Measurements from ENCODE around the gene SLC25A21. TPM values are rescaled to one million over a fixed set of nuclear protein-coding genes. Genes with fewer than 3 reads are reported as not detected.
"Not testable (repeated sequence)": the region's sequence is repeated elsewhere in the genome, so short reads cannot be mapped to it uniquely, and the experiment has no call there.

Gene SLC25A21
- total and polyA plus RNA-seq, 10 of the 15 experiments (the other 5 are each of a cell fraction or from before 2014, with no cell fraction given): 0.06 to 0.72 (median 0.17) TPM; not detected in 3

DNA sequence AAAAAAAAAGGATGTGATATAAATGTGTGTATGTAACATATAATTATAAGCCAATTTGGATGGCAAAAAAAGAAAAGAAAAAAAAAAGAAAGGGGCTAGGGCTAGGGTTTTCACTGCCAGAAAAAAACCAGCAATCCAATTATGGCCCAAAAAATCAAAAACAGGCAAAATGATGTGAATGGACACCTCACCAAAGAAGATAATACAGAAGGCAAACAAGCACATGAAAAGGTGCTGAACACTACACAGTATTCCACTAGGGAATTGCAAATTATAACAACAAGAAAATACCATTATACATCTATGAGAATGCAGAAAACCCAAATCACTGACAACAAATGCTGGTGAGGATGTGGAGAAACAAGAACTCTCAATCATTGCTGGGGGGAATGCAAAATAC, 13.3 kb upstream of the SLC25A21 start (continued):
- TF ChIP-seq, protein P1, sequence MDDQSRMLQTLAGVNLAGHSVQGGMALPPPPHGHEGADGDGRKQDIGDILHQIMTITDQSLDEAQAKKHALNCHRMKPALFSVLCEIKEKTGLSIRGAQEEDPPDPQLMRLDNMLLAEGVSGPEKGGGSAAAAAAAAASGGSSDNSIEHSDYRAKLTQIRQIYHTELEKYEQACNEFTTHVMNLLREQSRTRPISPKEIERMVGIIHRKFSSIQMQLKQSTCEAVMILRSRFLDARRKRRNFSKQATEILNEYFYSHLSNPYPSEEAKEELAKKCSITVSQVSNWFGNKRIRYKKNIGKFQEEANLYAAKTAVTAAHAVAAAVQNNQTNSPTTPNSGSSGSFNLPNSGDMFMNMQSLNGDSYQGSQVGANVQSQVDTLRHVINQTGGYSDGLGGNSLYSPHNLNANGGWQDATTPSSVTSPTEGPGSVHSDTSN (IDR thresholded peaks at IDR 0.05; ENCODE audit: insufficient replicate concordance, low read depth, low read length): no peak
- TF ChIP-seq MXI1 (IDR thresholded peaks at IDR 0.05; ENCODE audit: low read depth, low read length) (no peak), DPF2 (IDR thresholded peaks at IDR 0.05) (no peak)

DNA sequence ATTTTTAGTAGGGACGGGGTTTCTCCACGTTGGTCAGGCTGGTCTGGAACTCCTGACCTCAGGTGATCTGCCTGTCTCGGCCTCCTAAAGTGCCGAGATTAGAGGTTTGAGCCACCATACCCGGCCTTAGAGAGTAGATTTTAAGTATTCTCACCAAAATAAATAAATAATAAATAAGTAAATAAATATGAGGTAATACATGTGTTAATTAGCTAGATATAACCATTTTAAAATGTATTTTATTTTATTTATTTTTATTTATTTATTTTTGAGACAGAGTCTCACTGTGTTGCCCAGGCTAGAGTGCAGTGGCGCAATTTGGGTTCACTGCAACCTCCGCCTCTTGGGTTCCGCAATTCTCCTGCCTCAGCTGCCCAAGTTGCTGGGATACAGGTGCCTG, 12.1 kb upstream of the SLC25A21 start:
- H3K4me3 ChIP-seq; RAD21 ChIA-PET (ENCODE audit: unreplicated experiment); H3K4me2 ChIP-seq (ENCODE audit: control insufficient read depth, insufficient read depth); H2AFZ ChIP-seq (ENCODE audit: control insufficient read depth, low read depth, low read length); H3K36me3 ChIP-seq (ENCODE audit: control insufficient read depth in 2 of 2, insufficient read depth in 2 of 2, low read length in 1 of 2); H3K9me3 ChIP-seq (replicated peaks; ENCODE audit: control insufficient read depth, insufficient read depth, low read length); intact Hi-C loops (cut with micrococcal nuclease; ENCODE audit: unreplicated experiment); in situ Hi-C loops (cut with MboI); SMC1A ChIA-PET (ENCODE audit: uncharacterized antibody, unreplicated experiment); H4K20me1 ChIP-seq (ENCODE audit: control insufficient read depth, insufficient read depth); POLR2A ChIA-PET; H3K4me1 ChIP-seq (ENCODE audit: control insufficient read depth, insufficient read depth, low read length); H3K27me3 ChIP-seq (replicated peaks in 1 of 2; ENCODE audit: control insufficient read depth in 2 of 2, insufficient read depth in 2 of 2, low read length in 1 of 2); BruUV-seq (replicated peaks); CTCF ChIA-PET; H3K27ac ChIP-seq (ENCODE audit: control insufficient read depth, insufficient read depth); H3K79me2 ChIP-seq (ENCODE audit: control insufficient read depth, insufficient read depth, low read length); DNase-seq (ENCODE audit: low read depth, low spot score); H3K9ac ChIP-seq (ENCODE audit: control insufficient read depth, insufficient read depth, low read length); ATAC-seq; FAIRE-seq: not testable (repeated sequence)
- WGBS (ENCODE audit: insufficient coverage, insufficient replicate concordance, low lambda C conversion rate, missing lambda C conversion rate): 34% methylated on average over 8 of the region's 8 CpGs

DNA sequence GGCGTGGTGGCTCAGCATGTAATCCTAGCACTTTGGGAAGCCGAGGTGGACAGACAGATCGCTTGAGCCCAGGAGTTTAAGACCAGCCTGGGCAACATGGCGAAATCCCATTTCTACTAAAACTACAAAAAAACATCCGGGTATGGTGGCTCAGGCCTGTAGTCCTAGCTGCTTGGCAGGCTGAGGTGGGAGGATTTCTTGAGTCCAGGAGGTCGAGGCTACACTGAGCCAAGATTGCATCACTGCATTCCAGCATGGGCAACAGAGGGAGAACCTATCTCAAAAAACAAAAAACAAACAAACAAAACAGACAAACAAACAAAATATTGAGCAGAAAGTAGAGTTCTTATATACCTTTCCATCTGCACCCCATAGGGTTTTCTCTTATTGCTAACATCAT, 9.0 kb upstream of the SLC25A21 start:
- CTCF ChIA-PET: no interaction called here
- no peaks in the 10 kb centered on the region for H3K36me3 ChIP-seq (ENCODE audit: control insufficient read depth in 2 of 2, insufficient read depth in 2 of 2, low read length in 1 of 2)
- SMC1A ChIA-PET (ENCODE audit: uncharacterized antibody, unreplicated experiment): no interaction called here
- no peaks in the 10 kb centered on the region for H3K4me1 ChIP-seq (ENCODE audit: control insufficient read depth, insufficient read depth, low read length)
- no TSS peak for BruUV-seq (replicated peaks)
- ATAC-seq (no peak), FAIRE-seq (no peak), DNase-seq (ENCODE audit: low read depth, low spot score) (no peak)
- WGBS (ENCODE audit: insufficient coverage, insufficient replicate concordance, low lambda C conversion rate, missing lambda C conversion rate): 29% methylated on average over 6 of the region's 6 CpGs
- H3K79me2 ChIP-seq (ENCODE audit: control insufficient read depth, insufficient read depth, low read length): no peaks in the 10 kb centered on the region
- RAD21 ChIA-PET (ENCODE audit: unreplicated experiment): no interaction called here
- H4K20me1 ChIP-seq (ENCODE audit: control insufficient read depth, insufficient read depth): no peaks in the 10 kb centered on the region
- in situ Hi-C loops (cut with MboI) (no loop called here), intact Hi-C loops (cut with micrococcal nuclease; ENCODE audit: unreplicated experiment) (no loop called here)
- no peak overlapping the region for H3K9ac ChIP-seq (ENCODE audit: control insufficient read depth, insufficient read depth, low read length)
- H2AFZ ChIP-seq (ENCODE audit: control insufficient read depth, low read depth, low read length): no peak overlapping the region
- no peaks in the 10 kb centered on the region for H3K9me3 ChIP-seq (replicated peaks; ENCODE audit: control insufficient read depth, insufficient read depth, low read length)
- H3K27ac ChIP-seq (ENCODE audit: control insufficient read depth, insufficient read depth): no peak overlapping the region
- H3K4me3 ChIP-seq: no peak overlapping the region
- no peak overlapping the region for H3K4me2 ChIP-seq (ENCODE audit: control insufficient read depth, insufficient read depth)
- no peaks in the 10 kb centered on the region for H3K27me3 ChIP-seq (replicated peaks in 1 of 2; ENCODE audit: control insufficient read depth in 2 of 2, insufficient read depth in 2 of 2, low read length in 1 of 2)
- POLR2A ChIA-PET: no interaction called here
- TF ChIP-seq RAD51 (IDR thresholded peaks at IDR 0.05) (no peak), SMAD1 (IDR thresholded peaks at IDR 0.05; ENCODE audit: low read depth, partially characterized antibody) (no peak), HCFC1 (IDR thresholded peaks at IDR 0.05; ENCODE audit: low read length) (no peak), POLR2A (IDR thresholded peaks at IDR 0.05; ENCODE audit: low read depth, low read length) (no peak), STAT3 (IDR thresholded peaks at IDR 0.05; ENCODE audit: low read depth, low read length) (no peak), NFIC (IDR thresholded peaks at IDR 0.05; ENCODE audit: low read depth, low read length) (no peak), ZNF207 (IDR thresholded peaks at IDR 0.05; ENCODE audit: borderline replicate concordance) (no peak), YY1 (IDR thresholded peaks at IDR 0.05; ENCODE audit: low read depth, low read length) (no peak), RAD21 (IDR thresholded peaks at IDR 0.05; ENCODE audit: insufficient read depth, low read depth, low read length) (no peak), RUNX3 (IDR thresholded peaks at IDR 0.05; ENCODE audit: low read length) (no peak)
- TF ChIP-seq, protein P2, sequence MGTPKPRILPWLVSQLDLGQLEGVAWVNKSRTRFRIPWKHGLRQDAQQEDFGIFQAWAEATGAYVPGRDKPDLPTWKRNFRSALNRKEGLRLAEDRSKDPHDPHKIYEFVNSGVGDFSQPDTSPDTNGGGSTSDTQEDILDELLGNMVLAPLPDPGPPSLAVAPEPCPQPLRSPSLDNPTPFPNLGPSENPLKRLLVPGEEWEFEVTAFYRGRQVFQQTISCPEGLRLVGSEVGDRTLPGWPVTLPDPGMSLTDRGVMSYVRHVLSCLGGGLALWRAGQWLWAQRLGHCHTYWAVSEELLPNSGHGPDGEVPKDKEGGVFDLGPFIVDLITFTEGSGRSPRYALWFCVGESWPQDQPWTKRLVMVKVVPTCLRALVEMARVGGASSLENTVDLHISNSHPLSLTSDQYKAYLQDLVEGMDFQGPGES (IDR thresholded peaks at IDR 0.05): no peak

Data from GM12878 (cell line).